Measurements from ENCODE around the gene PDZD4.

The PDZD4 gene

GRCh38 chrX:153878345-153878744, 48.0 kb upstream of the PDZD4 start:
- Histone ChIP-seq H3K36me3 (ENCODE audit: insufficient read depth) (no peaks in the 10 kb centered on the region), H3K9ac (no peak overlapping the region), H3K4me2 (no peak overlapping the region), H3K79me2 (ENCODE audit: insufficient read depth, low read depth) (no peaks in the 10 kb centered on the region), H3K4me3 (IDR thresholded peaks at IDR 0.05; ENCODE audit: insufficient read depth, low read depth, low read length) (no peak overlapping the region), H3K27me3 (ENCODE audit: insufficient read depth, low read depth) (peaks cover 35% of the 10 kb centered on the region; the same call in 1 of the 2 replicates), H3K4me1 (ENCODE audit: low read depth, poor library complexity, severe bottlenecking) (no peaks in the 10 kb centered on the region), H4K20me1 (ENCODE audit: insufficient read depth) (no peaks in the 10 kb centered on the region), H2AFZ (ENCODE audit: low read depth) (no peak overlapping the region), H3K27ac (no peak overlapping the region)
- TF ChIP-seq, protein P1, sequence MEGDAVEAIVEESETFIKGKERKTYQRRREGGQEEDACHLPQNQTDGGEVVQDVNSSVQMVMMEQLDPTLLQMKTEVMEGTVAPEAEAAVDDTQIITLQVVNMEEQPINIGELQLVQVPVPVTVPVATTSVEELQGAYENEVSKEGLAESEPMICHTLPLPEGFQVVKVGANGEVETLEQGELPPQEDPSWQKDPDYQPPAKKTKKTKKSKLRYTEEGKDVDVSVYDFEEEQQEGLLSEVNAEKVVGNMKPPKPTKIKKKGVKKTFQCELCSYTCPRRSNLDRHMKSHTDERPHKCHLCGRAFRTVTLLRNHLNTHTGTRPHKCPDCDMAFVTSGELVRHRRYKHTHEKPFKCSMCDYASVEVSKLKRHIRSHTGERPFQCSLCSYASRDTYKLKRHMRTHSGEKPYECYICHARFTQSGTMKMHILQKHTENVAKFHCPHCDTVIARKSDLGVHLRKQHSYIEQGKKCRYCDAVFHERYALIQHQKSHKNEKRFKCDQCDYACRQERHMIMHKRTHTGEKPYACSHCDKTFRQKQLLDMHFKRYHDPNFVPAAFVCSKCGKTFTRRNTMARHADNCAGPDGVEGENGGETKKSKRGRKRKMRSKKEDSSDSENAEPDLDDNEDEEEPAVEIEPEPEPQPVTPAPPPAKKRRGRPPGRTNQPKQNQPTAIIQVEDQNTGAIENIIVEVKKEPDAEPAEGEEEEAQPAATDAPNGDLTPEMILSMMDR (conservative IDR thresholded peaks at IDR 0.05; ENCODE audit: low read depth, low read length): no peak

GRCh38 chrX:153877571-153878261, 47.4 kb upstream of the PDZD4 start:
- H3K27me3 ChIP-seq (ENCODE audit: insufficient read depth, low read depth): peaks cover 32% of the 10 kb centered on the region; the same call in 1 of the 2 replicates
- H3K27ac ChIP-seq: no peak overlapping the region
- no peaks in the 10 kb centered on the region for H3K4me1 ChIP-seq (ENCODE audit: low read depth, poor library complexity, severe bottlenecking)
- no peaks in the 10 kb centered on the region for H4K20me1 ChIP-seq (ENCODE audit: insufficient read depth)
- H3K4me2 ChIP-seq: no peak overlapping the region
- H3K79me2 ChIP-seq (ENCODE audit: insufficient read depth, low read depth): no peaks in the 10 kb centered on the region
- H2AFZ ChIP-seq (ENCODE audit: low read depth): no peak overlapping the region
- no peak overlapping the region for H3K9ac ChIP-seq
- no peaks in the 10 kb centered on the region for H3K36me3 ChIP-seq (ENCODE audit: insufficient read depth)
- no peak overlapping the region for H3K4me3 ChIP-seq (IDR thresholded peaks at IDR 0.05; ENCODE audit: insufficient read depth, low read depth, low read length)
- TF ChIP-seq, protein P1 (conservative IDR thresholded peaks at IDR 0.05; ENCODE audit: low read depth, low read length): no peak

DNA sequence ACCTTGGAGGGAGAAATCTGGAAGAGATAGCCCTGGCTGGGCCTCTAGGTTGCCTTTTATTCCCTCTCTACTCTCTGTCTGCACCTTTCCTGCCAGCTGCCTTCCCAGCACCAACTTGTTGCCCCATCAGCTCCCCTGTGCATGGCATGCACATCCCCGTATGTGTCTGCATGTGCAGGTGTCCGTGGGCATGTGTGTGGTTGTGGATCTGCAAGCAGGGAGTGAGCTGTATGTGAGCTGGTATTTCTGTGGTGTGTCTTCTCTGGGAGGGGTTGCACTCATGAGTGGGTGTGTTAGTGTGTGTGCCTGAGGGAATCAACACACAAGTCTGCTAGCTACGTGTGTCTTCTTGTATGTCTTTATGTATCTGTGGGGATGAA, 45.8 kb upstream of the PDZD4 start:
- H3K27ac ChIP-seq: no peak overlapping the region
- no peaks in the 10 kb centered on the region for H3K36me3 ChIP-seq (ENCODE audit: insufficient read depth)
- no peaks in the 10 kb centered on the region for H3K79me2 ChIP-seq (ENCODE audit: insufficient read depth, low read depth)
- TF ChIP-seq, protein P1 (conservative IDR thresholded peaks at IDR 0.05; ENCODE audit: low read depth, low read length): no peak
- no peak overlapping the region for H2AFZ ChIP-seq (ENCODE audit: low read depth)
- no peak overlapping the region for H3K4me2 ChIP-seq
- H3K4me3 ChIP-seq (IDR thresholded peaks at IDR 0.05; ENCODE audit: insufficient read depth, low read depth, low read length): no peak overlapping the region
- no peaks in the 10 kb centered on the region for H4K20me1 ChIP-seq (ENCODE audit: insufficient read depth)
- H3K4me1 ChIP-seq (ENCODE audit: low read depth, poor library complexity, severe bottlenecking): no peaks in the 10 kb centered on the region
- H3K27me3 ChIP-seq (ENCODE audit: insufficient read depth, low read depth): peaks cover 23% of the 10 kb centered on the region; the same call in 1 of the 2 replicates
- no peak overlapping the region for H3K9ac ChIP-seq

DNA sequence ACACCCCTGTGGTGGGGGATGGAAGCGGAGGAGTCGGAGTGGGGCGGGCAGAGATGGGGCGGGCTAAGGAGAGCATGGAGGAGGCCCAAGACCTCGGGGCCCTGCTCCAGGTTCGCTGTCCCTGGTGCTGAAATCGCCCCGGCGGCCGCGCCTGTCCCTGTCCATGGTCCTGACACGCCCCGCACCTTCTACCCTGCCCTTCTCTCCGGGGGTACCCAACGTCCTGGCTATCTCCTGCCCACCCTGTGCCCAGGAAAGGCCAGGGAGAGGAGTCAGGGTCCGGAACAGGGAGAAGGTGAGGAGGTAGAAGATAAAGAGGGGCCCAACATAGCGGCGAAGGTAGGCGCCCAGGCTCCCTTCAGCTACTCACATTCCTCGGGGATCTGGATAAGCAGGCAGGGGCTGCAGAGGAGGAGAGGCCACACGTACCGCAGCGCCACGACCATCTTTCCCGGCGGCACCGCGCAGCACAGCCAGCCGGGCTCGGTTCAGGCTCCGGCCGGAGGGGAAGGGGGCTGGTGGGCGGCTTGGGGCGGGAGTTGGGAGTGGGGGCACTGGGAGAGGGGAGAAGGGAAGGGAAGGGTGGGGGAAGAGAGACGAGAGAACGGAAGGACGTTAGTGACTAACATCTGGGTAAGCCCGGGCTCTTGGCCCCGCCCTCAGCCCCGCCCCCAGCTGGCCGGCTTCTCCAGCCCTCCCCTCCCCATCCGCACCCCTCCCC, 45.2 kb upstream of the PDZD4 start:
- peaks cover 25% of the 10 kb centered on the region; the same call in 1 of the 2 replicates for H3K27me3 ChIP-seq (ENCODE audit: insufficient read depth, low read depth)
- TF ChIP-seq, protein P1 (conservative IDR thresholded peaks at IDR 0.05; ENCODE audit: low read depth, low read length): no peak
- no peaks in the 10 kb centered on the region for H3K79me2 ChIP-seq (ENCODE audit: insufficient read depth, low read depth)
- H3K4me3 ChIP-seq (IDR thresholded peaks at IDR 0.05; ENCODE audit: insufficient read depth, low read depth, low read length): no peak overlapping the region
- H3K4me1 ChIP-seq (ENCODE audit: low read depth, poor library complexity, severe bottlenecking): no peaks in the 10 kb centered on the region
- H4K20me1 ChIP-seq (ENCODE audit: insufficient read depth): no peaks in the 10 kb centered on the region
- H3K4me2 ChIP-seq: no peak overlapping the region
- no peak overlapping the region for H3K9ac ChIP-seq
- no peak overlapping the region for H3K27ac ChIP-seq
- H3K36me3 ChIP-seq (ENCODE audit: insufficient read depth): no peaks in the 10 kb centered on the region
- H2AFZ ChIP-seq (ENCODE audit: low read depth): no peak overlapping the region

Measured in KMS-11 (cell line).